Fibroblast of the conjunctiva (primary cell): ENCODE results near the gene GOLGA8K.
"Not testable (repeated sequence)": the region's sequence is repeated elsewhere in the genome, so short reads cannot be mapped to it uniquely, and the experiment has no call there.

ENCODE experiments used
- DNase-seq: peaks from one replicate; pipeline ENCODE4 v3.0.0-alpha.2; 2010; ENCODE audit warnings: low read depth

The GOLGA8K gene

GRCh38 chr15:32403192-32403591 lies at the start of gene GOLGA8K:
GOLGA8K (minus strand) TSS chr15:32403292; CDS start chr15:32403194, 98 bp downstream.
- DNase-seq: not testable (repeated sequence)

GRCh38 chr15:32440445-32440977 lies 37.4 kb upstream of the GOLGA8K start:
- DNase-seq: not testable (repeated sequence)

GRCh38 chr15:32434102-32434963 lies 31.2 kb upstream of the GOLGA8K start:
- not testable (repeated sequence) for DNase-seq

GRCh38 chr15:32427635-32428034 lies 24.5 kb upstream of the GOLGA8K start:
- DNase-seq: not testable (repeated sequence)

- not testable (repeated sequence) for DNase-seq
These were observed 23.4 kb upstream of the GOLGA8K start for GRCh38 chr15:32426511-32426910.

GRCh38 chr15:32407903-32408302 lies 4.8 kb upstream of the GOLGA8K start:
- DNase-seq: not testable (repeated sequence)

GRCh38 chr15:32396522-32396921 lies 6.6 kb downstream of the GOLGA8K start:
- DNase-seq: not testable (repeated sequence)

- not testable (repeated sequence) for DNase-seq
These were observed 8.3 kb downstream of the GOLGA8K start for GRCh38 chr15:32394745-32395144.

GRCh38 chr15:32388050-32388648 lies 14.9 kb downstream of the GOLGA8K start:
- not testable (repeated sequence) for DNase-seq

- DNase-seq: not testable (repeated sequence)
These were observed 17.1 kb downstream of the GOLGA8K start for GRCh38 chr15:32385823-32386495.

- not testable (repeated sequence) for DNase-seq
These were observed 28.9 kb downstream of the GOLGA8K start for GRCh38 chr15:32374185-32374584.

- DNase-seq: not testable (repeated sequence)
These were observed 29.4 kb downstream of the GOLGA8K start for GRCh38 chr15:32373707-32374106.

GRCh38 chr15:32372075-32372474 lies 31.0 kb downstream of the GOLGA8K start:
- DNase-seq: not testable (repeated sequence)

GRCh38 chr15:32370526-32370925 lies 32.6 kb downstream of the GOLGA8K start:
- DNase-seq: not testable (repeated sequence)

GRCh38 chr15:32370064-32370463 lies 33.0 kb downstream of the GOLGA8K start:
- DNase-seq: not testable (repeated sequence)

GRCh38 chr15:32366492-32366891 lies 36.6 kb downstream of the GOLGA8K start:
- not testable (repeated sequence) for DNase-seq

- DNase-seq: not testable (repeated sequence)
These were observed 37.1 kb downstream of the GOLGA8K start for GRCh38 chr15:32365955-32366354.

GRCh38 chr15:32364944-32365343 lies 38.1 kb downstream of the GOLGA8K start:
- not testable (repeated sequence) for DNase-seq

- not testable (repeated sequence) for DNase-seq
These were observed 39.6 kb downstream of the GOLGA8K start for GRCh38 chr15:32363449-32363848.

- not testable (repeated sequence) for DNase-seq
These were observed 41.4 kb downstream of the GOLGA8K start for GRCh38 chr15:32361662-32362061.

GRCh38 chr15:32358462-32358861 lies 44.6 kb downstream of the GOLGA8K start:
- not testable (repeated sequence) for DNase-seq

- DNase-seq: not testable (repeated sequence)
These were observed 46.2 kb downstream of the GOLGA8K start for GRCh38 chr15:32356909-32357308.
